K562 (cell line): ENCODE data around the gene MTMR3. TPM values are rescaled to one million over a fixed set of nuclear protein-coding genes. Genes with fewer than 3 reads are reported as not detected.
A peak's percentile ranks its signal among the peaks of the same experiment; 100 is the strongest.

ENCODE experiments used
- EGR1 ChIP-seq: fragments of 450-650 bp; conservative IDR thresholded peaks from 2 replicates; pipeline ENCODE4 v1.6.1; 2017; ENCODE audit warnings: mild to moderate bottlenecking
- ELF1 ChIP-seq: fragments of 200-800 bp; sonication (Bioruptor generic); IDR thresholded peaks from 2 replicates; pipeline ENCODE4 v1.6.1; 2016; ENCODE audit warnings: missing genetic modification characterization, missing compliant biosample characterization
- FOXM1 ChIP-seq, 2 experiments: fragments of 450-650 bp in 1 of 2; sonication (generic) in 1 of 2; formaldehyde crosslinking in 1 of 2; IDR thresholded peaks; 2 replicates each; pipeline versions ENCODE4 v1.6.1 to v1.9.0; 2017 to 2022; ENCODE audit warnings: low read depth in 2 of 2, mild to moderate bottlenecking in 2 of 2, missing genetic modification reagents in 1 of 2, moderate library complexity in 1 of 2
- GABPA ChIP-seq: fragments of 200-800 bp; sonication (Bioruptor generic); conservative IDR thresholded peaks from 2 replicates; pipeline ENCODE4 v1.6.1; 2016; ENCODE audit warnings: low read depth, missing genetic modification characterization, missing compliant biosample characterization
- HMGN3 ChIP-seq: IDR thresholded peaks from 2 replicates; pipeline ENCODE4 v1.6.1; 2011; ENCODE audit warnings: borderline replicate concordance, low read depth, mild to moderate bottlenecking, mixed read lengths, low read length; ENCODE audit not compliant: insufficient read length; ENCODE audit errors: extremely low read depth
- HNRNPUL1 ChIP-seq: fragments of 200-400 bp; formaldehyde crosslinking; IDR thresholded peaks from 2 replicates; pipeline ENCODE4 v1.6.1; 2017; ENCODE audit warnings: low read length
- MAFK ChIP-seq: IDR thresholded peaks from 2 replicates; pipeline ENCODE4 v1.6.1; 2011; ENCODE audit warnings: low read length, improper control_type of control experiment
- MCM7 ChIP-seq, 2 experiments: fragments of 450-650 bp; IDR thresholded peaks; 2 replicates each; pipeline ENCODE4 v1.6.1; 2016 to 2018
- MNT ChIP-seq, 2 experiments: fragments of 450-650 bp; conservative IDR thresholded peaks; 2 replicates each; pipeline ENCODE4 v1.6.1; 2017; ENCODE audit warnings: mild to moderate bottlenecking in 2 of 2, moderate library complexity in 2 of 2
- POLR2G ChIP-seq: fragments of 200-400 bp; formaldehyde crosslinking; IDR thresholded peaks from 2 replicates; pipeline ENCODE4 v1.6.1; 2017; ENCODE audit warnings: low read depth, mild to moderate bottlenecking, antibody characterized with exemption, low read length, moderate library complexity
- SRSF1 ChIP-seq: fragments of 200-400 bp; formaldehyde crosslinking; IDR thresholded peaks from 2 replicates; pipeline ENCODE4 v1.6.1; 2017; ENCODE audit warnings: mild to moderate bottlenecking, low read depth, low read length, moderate library complexity
- TCF7 ChIP-seq: sonication (generic); IDR thresholded peaks from 2 replicates; pipeline ENCODE4 v1.6.1; 2016; ENCODE audit warnings: antibody characterized with exemption, borderline replicate concordance
- TRIM28 ChIP-seq: fragments of 450-650 bp; IDR thresholded peaks from 2 replicates; pipeline ENCODE4 v1.6.1; 2017
- USF1 ChIP-seq: sonication (generic); formaldehyde crosslinking; IDR thresholded peaks from 2 replicates; pipeline ENCODE4 v1.9.0; 2022; ENCODE audit warnings: mild to moderate bottlenecking, missing genetic modification reagents
- ZC3H11A ChIP-seq: IDR thresholded peaks from 2 replicates; pipeline ENCODE4 v1.6.1; 2012; ENCODE audit warnings: low read depth, low read length, improper control_type of control experiment
- ZNF165 ChIP-seq: fragments of 250-450 bp; sonication (Bioruptor Pico); IDR thresholded peaks from 2 replicates; pipeline ENCODE4 v1.4.0; 2020; ENCODE audit warnings: borderline replicate concordance
- ZNF232 ChIP-seq: sonication (generic); formaldehyde crosslinking; IDR thresholded peaks from 2 replicates; pipeline ENCODE4 v1.8.0; 2022; ENCODE audit warnings: mild to moderate bottlenecking, missing genetic modification reagents
- ZNF318 ChIP-seq, 2 experiments: fragments of 450-650 bp; IDR thresholded peaks; 2 replicates each; pipeline ENCODE4 v1.6.1; 2016; ENCODE audit warnings: mild to moderate bottlenecking in 2 of 2, borderline replicate concordance in 1 of 2, low read depth in 1 of 2, moderate library complexity in 1 of 2
- polyA plus RNA-seq, 8 experiments: library from polyadenylated mRNA; depleted of rRNA in 4 of 8; stranded (reverse) in 5 of 8; unstranded in 3 of 8; fragments of >200 nt; fragmentation: Nextera tagmentation in 2 of 8; fragmentation: Illumina TruSeq in 1 of 8; extraction: Ambion mirVana in 2 of 8; extraction: Trizol in 1 of 8; gene quantifications; 2 replicates each; pipeline versions ENCODE4 v1.2.1 to v1.2.3, GENCODE V29; 2011 to 2014; ENCODE audit warnings: inconsistent platforms in 1 of 8, missing spikeins in 1 of 8
- total RNA-seq, 7 experiments: library from RNA; depleted of rRNA in 6 of 7; stranded (reverse); fragments of >200 nt in 6 of 7; fragmentation: Illumina TruSeq in 2 of 7; extraction: Trizol in 2 of 7; gene quantifications; 2 replicates each; pipeline versions ENCODE4 v1.2.1 to v1.2.3, GENCODE V29; 2011 to 2021; ENCODE audit warnings: low replicate concordance in 1 of 7

Gene MTMR3
- total and polyA plus RNA-seq, 9 of the 15 experiments (the other 6 are each of a cell fraction or from before 2014, with no cell fraction given): 1.6 to 13.7 (median 7.9) TPM

GRCh38 chr22:29883045-29883774 lies at the start of gene MTMR3 (continued):
- TF ChIP-seq TCF7: no peak
- no peak for TF ChIP-seq ZNF232
- TF ChIP-seq ZNF318 (IDR thresholded peaks at IDR 0.05; ENCODE audit: borderline replicate concordance in 1 of 2, low read depth in 1 of 2): no peak
- TF ChIP-seq ELF1 (tag): no peak
- TF ChIP-seq MCM7 (IDR thresholded peaks at IDR 0.05): no peak
- no peak for TF ChIP-seq SRSF1
- TF ChIP-seq FOXM1 (IDR thresholded peaks at IDR 0.05; ENCODE audit: low read depth): no peak
- no peak for TF ChIP-seq FOXM1 (CRISPR knock-in tag; IDR thresholded peaks at IDR 0.05; ENCODE audit: low read depth)
- peak; percentile 34 for TF ChIP-seq EGR1
- peak; percentile 90 for TF ChIP-seq POLR2G
- TF ChIP-seq ZNF165: no peak
- no peak for TF ChIP-seq TRIM28
- TF ChIP-seq HNRNPUL1: no peak
- no peak for TF ChIP-seq MAFK
- TF ChIP-seq GABPA: 0 out of 2 replicates have a peak, but pooled peaks have one; percentile 36
- TF ChIP-seq MNT (conservative IDR thresholded peaks at IDR 0.05): peak; percentile 45 to 58; a peak in 2 of 4 replicates
- TF ChIP-seq HMGN3: no peak
- TF ChIP-seq USF1 (CRISPR knock-in tag): no peak
- no peak for TF ChIP-seq ZC3H11A
